HG02885 (cell line): ENCODE results near the gene JAKMIP2.
"Not testable (repeated sequence)": the region's sequence is repeated elsewhere in the genome, so short reads cannot be mapped to it uniquely, and the experiment has no call there.

Source experiments
- ATAC-seq: cut with Tn5 transposase; IDR thresholded peaks from one replicate; pipeline ENCODE4 v1.9.1; 2021; ENCODE audit warnings: mild to moderate bottlenecking; ENCODE audit not compliant: unreplicated experiment, poor library complexity

The JAKMIP2 gene

DNA sequence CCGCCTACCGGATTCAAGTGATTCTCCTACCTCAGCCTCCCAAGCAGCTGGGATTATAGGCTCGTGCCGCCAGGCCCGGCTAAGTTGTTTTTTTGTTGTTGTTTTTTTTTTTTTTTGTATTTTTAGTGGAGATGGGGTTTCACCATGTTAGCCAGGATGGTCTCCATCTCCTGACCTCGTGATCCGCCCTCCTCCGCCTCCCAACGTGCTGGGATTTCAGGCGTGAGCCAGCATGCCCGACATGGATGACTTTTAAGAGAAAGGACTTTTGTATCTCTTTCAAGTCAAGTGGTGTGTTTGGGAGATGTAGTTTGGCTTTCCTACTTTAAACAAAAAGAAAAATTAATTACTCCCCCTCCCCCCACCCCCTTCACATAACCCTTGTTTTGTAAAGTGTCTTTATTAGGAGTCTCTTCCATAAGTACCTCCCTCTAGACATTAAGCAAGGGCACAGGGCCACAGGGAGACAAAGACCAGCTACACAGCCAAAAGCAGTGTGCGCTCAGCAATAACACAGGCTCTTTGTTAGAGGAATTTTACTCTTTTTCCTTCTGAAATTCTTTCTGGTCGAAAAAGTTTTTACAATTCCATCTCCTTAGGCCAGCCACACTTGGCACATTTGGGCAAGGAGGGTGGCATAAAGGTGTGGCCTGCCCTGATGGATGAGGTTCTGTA lies 31.2 kb downstream of the JAKMIP2 start:
- ATAC-seq: no peak

GRCh38 chr5:147750065-147750464 lies 32.5 kb downstream of the JAKMIP2 start:
- ATAC-seq: no peak

- ATAC-seq: no peak
Measured at GRCh38 chr5:147748590-147748989, 33.9 kb downstream of the JAKMIP2 start.

DNA sequence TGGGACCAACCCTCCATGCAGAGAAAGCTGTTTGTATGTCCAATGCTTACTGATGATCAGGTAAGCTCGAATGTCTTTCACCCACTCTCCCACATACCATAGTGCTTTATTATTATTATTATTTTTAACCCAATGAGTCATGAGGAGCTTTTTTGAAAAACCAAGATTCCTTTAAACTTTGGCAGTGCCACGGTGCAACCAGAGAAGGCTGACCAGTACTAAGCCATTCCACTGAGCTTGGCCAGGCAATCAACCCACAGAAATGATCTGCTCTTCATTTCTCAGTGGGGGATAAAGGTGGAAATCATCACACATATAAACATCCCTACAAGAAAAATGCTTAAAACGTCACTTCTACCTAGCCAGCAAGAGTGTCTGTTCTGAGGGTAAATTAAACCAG lies 35.5 kb downstream of the JAKMIP2 start:
- ATAC-seq: no peak

DNA sequence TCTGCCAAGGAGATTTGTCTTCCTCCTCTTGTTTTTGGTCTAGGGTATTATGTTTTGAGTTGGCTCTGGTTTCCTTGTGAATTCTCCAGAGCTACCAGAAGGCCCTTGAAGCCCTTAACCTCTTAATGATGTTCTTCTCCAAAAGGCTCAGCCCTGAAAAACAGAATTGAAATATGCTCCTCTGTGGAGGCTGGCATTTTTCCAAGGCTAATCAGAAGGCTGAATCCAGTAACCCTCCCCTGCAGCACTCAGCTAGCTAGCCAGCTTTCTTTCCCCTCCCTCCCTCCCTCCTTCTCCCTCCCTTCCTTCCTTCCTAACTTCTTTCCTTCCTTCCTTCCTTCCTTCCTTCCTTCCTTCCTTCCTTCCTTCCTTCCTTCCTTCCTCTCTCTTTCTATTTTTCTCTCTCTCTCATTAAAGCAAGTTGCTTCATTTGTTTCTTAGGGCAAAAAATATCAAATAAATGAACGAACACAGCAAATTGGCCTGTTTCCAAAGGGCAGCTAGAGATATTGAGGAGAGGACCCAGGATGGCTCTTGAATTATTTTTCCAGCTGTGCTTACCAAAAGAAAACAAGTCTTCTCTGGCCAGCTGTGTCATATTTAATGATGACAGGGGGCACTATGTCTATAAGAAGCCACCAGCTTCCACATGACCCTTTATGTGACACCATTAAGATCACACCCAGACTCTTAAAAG lies 38.7 kb downstream of the JAKMIP2 start:
- ATAC-seq: no peak

- ATAC-seq: no peak
Measured at GRCh38 chr5:147743012-147743411, 39.5 kb downstream of the JAKMIP2 start.

DNA sequence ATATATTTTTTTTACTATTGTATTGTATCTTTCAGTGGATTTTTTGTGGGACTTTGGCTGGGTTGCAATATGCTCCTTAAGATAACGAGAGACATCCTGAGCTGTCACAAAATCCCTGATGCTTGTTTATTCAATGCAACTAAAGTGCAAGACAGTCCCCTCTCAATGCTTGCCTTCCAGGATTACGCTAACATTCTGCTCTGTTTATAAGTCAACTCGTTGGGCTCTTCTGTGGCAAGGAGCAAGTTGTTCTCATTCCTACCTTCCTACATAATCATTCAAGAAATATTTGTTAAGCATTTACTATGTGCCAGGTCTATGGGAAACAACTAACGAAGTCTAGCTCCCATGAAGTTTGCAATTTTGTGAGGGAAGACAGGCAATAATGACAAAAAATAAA lies 40.4 kb downstream of the JAKMIP2 start:
- no peak for ATAC-seq

DNA sequence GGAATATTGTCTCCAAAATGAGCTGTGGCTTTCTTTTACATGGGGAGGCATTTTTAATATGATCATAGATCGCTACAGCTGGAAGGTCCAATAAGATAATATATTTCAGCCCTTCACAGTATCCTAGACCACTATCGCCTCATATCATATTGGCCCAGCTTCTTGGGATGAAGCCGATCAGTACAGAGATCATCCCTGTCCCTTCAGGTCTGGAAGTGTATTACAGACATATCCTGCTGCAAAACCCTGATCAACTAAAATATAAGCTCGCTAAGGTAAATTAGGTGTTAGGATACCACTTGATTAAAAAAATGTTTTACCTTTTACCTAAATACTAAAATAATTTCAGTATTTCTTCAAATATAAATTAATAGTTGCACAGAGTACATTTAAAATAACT lies 41.7 kb downstream of the JAKMIP2 start:
- no peak for ATAC-seq

DNA sequence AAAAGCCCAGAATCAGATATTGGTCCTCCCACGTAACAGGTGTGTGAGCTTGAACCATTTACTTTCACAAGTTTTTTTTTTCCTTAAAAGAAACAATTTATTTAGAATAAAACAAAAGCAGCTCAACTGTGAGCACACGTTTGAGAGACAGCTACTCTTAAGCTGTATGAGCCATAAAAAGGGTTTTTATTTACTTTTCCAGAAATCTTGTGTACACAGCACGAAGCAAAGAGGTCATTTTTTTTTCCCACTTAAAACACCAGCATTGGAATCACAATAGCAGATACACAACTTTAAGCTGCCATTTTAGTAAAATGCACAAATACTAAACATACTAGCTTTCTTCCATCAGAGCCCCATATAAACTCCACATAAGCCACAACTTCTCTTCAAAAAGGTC lies 44.6 kb downstream of the JAKMIP2 start:
- no peak for ATAC-seq

- no peak for ATAC-seq
Measured at GRCh38 chr5:147735621-147736125, 46.9 kb downstream of the JAKMIP2 start.

- ATAC-seq: no peak
Measured at GRCh38 chr5:147734894-147735293, 47.6 kb downstream of the JAKMIP2 start.

GRCh38 chr5:147733075-147733474 lies 49.5 kb downstream of the JAKMIP2 start:
- ATAC-seq: no peak

- no peak for ATAC-seq
Measured at GRCh38 chr5:147732291-147732883, 50.1 kb downstream of the JAKMIP2 start.

- no peak for ATAC-seq
Measured at GRCh38 chr5:147731431-147732290, 50.9 kb downstream of the JAKMIP2 start.

- no peak for ATAC-seq
Measured at GRCh38 chr5:147727200-147727599, 55.3 kb downstream of the JAKMIP2 start.

DNA sequence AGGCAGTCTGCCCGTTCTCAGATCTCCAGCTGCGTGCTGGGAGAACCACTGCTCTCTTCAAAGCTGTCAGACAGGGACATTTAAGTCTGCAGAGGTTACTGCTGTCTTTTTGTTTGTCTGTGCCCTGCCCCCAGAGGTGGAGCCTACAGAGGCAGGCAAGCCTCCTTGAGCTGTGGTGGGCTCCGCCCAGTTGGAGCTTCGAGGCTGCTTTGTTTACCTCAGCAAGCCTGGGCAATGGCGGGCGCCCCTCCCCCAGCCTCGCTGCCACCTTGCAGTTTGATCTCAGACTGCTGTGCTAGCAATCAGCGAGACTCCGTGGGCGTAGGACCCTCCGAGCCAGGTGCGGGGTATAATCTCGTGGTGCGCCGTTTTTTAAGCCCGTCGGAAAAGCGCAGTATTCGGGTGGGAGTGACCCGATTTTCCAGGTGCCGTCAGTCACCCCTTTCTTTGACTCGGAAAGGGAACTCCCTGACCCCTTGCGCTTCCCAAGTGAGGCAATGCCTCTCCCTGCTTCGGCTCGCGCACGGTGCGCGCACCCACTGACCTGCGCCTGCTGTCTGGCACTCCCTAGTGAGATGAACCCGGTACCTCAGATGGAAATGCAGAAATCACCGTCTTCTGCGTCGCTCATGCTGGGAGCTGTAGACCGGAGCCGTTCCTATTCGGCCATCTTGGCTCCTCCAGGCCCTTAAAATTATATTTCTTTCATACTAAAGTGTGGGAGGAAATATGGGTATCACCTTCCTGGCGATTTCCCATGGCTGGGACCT lies 61.2 kb downstream of the JAKMIP2 start:
- ATAC-seq: not testable (repeated sequence)

DNA sequence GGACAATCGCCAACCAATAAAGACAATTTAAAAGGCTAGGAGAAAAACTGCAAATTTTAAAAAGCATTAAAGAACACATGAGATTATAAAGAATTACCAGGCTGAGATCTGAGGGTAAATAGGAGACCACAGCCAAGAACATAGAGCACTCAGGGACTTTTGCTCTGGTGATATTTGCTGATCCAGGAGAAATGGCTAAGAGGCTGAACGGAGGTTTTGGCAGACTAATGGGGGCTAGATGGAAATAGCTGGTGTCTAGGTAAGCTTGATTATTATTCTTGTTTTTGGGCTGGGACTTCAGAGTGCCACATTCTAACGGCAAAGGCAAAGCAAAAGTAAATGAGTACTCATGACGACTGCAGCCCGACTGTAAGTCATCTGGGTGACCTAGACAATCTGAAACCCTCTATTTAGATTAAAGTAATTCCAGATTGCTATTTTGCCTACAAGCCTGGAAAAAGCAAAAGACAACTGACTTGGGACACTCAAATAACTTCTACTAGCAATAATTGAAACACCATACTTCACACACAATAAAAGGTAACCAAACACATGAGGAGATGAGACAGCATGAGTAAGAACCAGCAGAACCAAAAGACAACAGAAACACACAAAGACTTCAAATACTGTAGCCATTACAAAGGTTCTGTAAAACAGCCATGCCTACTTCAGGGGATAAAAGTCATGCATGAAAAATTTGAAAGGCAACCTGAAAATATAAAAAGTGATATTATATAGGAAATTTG lies 68.8 kb downstream of the JAKMIP2 start:
- ATAC-seq: no peak

- ATAC-seq: no peak
Measured at GRCh38 chr5:147712598-147712997, 69.9 kb downstream of the JAKMIP2 start.

DNA sequence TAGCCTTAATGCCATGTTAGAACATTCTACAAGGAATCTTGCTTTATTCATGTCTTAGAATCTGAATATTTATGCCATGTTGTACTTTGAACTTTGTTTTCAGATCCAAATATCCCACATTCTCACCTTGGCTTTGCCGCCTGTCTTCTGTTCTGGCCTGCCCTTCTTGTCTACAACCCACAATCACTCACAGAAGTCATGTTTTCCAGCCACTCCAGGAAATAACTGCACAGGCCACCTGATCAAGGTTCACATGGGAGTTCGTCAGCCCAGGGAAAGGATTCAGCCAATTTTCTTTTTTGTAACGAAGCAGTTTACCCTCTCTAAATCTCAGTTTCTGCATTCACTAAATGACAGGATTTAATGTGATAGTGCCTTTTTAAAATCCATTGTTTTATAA lies 70.5 kb downstream of the JAKMIP2 start:
- ATAC-seq: no peak
